Activated B cell treated with CpG ODN at 0.5 μM for 24 hours (primary cell): ENCODE results near the gene C16orf74. TPM values are rescaled to one million over a fixed set of nuclear protein-coding genes. Genes with fewer than 3 reads are reported as not detected.
A peak's percentile ranks its signal among the peaks of the same experiment; 100 is the strongest.

Source experiments
- ATAC-seq: fragments of 200-7000 bp; cut with Tn5 transposase; one replicate; pipeline ENCODE4 v1.10.0; 2021; ENCODE audit warnings: low read depth, mild to moderate bottlenecking, moderate library complexity
- CTCF ChIA-PET: fragments of 350-600 bp; sonication (Branson Sonifier 250); formaldehyde crosslinking; loops from one replicate; lab custom pipeline; 2021; ENCODE audit warnings: antibody characterized with exemption; lab: Charles Lee
- POLR2A ChIA-PET: fragments of 350-600 bp; sonication (Branson Sonifier 250); formaldehyde crosslinking; loops from one replicate; lab custom pipeline; 2021; ENCODE audit warnings: antibody characterized with exemption; lab: Charles Lee
- DNase-seq: peaks from one replicate; pipeline ENCODE4 v3.0.0; 2022
- H3K27ac Mint-ChIP-seq: one replicate; pipeline ENCODE4 v1.8.0; 2020; ENCODE audit warnings: mixed read lengths
- H3K27me3 Mint-ChIP-seq: one replicate; pipeline ENCODE4 v1.8.0; 2021; ENCODE audit warnings: mixed read lengths
- H3K36me3 Mint-ChIP-seq: one replicate; pipeline ENCODE4 v1.8.0; 2021; ENCODE audit warnings: low read depth, mixed read lengths
- H3K4me1 Mint-ChIP-seq: one replicate; pipeline ENCODE4 v1.8.0; 2021; ENCODE audit warnings: mixed read lengths
- H3K4me3 Mint-ChIP-seq: one replicate; pipeline ENCODE4 v1.8.0; 2020; ENCODE audit warnings: mild to moderate bottlenecking, mixed read lengths
- H3K9me3 Mint-ChIP-seq: one replicate; pipeline ENCODE4 v1.8.0; 2020; ENCODE audit warnings: mixed read lengths
- intact Hi-C: fragments of 100-400 bp; cut with micrococcal nuclease; formaldehyde crosslinking; loops from one replicate; pipeline ENCODE4 v1.15.1; 2024
- total RNA-seq: library from RNA; stranded (reverse); gene quantifications from 2 replicates; pipeline ENCODE4 v1.2.3, GENCODE V29; 2022
- TF ChIP-seq, protein P1 (sequence below): fragments of 200-600 bp; IDR thresholded peaks from one replicate; pipeline ENCODE4 v1.8.0; 2022; ENCODE audit warnings: antibody characterized with exemption, mild to moderate bottlenecking

C16orf74 gene
- total RNA-seq, 1 donor from 2014 or later: 18.3 TPM

DNA sequence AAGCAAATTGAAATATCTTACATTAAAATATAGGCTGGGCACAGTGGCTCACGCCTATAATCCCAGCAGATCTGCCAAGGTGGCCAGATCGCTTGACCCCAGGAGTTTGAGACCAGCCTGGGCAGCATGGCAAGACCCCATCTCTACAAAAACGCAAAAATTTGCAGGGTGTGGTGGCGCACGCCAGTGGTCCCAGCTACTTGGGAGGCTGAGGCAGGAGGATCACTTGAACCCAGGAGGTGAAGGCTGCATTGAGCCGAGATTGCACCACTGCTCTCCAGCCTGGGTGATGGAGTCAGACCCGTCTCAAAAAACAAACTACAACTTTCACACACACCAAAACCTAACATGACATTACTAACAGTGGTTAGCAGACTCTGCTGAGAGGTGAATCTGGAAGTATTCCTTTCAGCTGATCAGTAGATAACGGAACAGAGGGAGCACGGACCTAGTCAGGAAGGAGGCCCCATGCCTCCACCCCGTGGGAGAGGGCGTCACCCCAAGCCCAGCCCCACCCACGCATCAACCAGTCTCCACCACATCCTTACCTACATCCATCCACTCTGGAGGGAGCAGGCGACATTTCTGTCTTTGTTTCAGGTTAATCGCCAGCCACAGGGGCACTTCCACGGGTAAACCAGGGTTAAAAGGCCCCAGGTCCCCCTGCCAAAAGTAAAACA, 63.8 kb downstream of the C16orf74 start:
- Mint-ChIP-seq H3K4me1 (peaks cover 24% of the 10 kb centered on the region), H3K27me3 (no peaks in the 10 kb centered on the region), H3K36me3 (no peaks in the 10 kb centered on the region), H3K9me3 (no peaks in the 10 kb centered on the region), H3K27ac (no peak overlapping the region), H3K4me3 (peak overlapping the region; percentile 44)
- ChIA-PET CTCF (no interaction called here), POLR2A (interaction anchor here (0.5 to 1.7 kb wide), 2 partner anchors 70 to 224 kb away, joined by 4 read pairs; no protein-coding TSS in a partner anchor)
- intact Hi-C loops: loop anchor here (5.0 kb wide), 2 partner anchors 75 to 1630 kb away; partner anchors contain the start of genes C16orf95 and GSE1
- ATAC-seq (no peak), DNase-seq (no peak)
- TF ChIP-seq, protein P1, sequence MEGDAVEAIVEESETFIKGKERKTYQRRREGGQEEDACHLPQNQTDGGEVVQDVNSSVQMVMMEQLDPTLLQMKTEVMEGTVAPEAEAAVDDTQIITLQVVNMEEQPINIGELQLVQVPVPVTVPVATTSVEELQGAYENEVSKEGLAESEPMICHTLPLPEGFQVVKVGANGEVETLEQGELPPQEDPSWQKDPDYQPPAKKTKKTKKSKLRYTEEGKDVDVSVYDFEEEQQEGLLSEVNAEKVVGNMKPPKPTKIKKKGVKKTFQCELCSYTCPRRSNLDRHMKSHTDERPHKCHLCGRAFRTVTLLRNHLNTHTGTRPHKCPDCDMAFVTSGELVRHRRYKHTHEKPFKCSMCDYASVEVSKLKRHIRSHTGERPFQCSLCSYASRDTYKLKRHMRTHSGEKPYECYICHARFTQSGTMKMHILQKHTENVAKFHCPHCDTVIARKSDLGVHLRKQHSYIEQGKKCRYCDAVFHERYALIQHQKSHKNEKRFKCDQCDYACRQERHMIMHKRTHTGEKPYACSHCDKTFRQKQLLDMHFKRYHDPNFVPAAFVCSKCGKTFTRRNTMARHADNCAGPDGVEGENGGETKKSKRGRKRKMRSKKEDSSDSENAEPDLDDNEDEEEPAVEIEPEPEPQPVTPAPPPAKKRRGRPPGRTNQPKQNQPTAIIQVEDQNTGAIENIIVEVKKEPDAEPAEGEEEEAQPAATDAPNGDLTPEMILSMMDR: no peak

DNA sequence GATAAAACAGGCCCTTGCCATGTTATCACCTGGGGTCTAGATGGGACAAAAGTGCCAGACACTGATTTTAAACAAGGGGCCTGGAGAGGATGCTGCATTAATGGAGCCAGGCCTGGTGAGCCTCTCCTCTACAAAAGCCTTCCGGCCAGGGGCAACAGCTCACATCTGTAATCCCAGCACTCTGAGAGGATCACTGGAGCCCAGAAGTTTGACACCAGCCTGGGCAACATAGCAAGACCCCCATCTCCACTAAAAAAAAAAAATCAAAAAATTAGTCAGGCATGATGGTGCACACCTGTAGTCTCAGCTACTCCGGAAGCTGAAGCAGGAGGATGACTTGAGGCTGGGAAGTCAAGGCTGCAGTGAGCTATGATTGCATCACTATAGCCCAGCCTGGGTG, 65.6 kb downstream of the C16orf74 start:
- Mint-ChIP-seq H3K27me3 (no peaks in the 10 kb centered on the region), H3K9me3 (no peaks in the 10 kb centered on the region), H3K36me3 (no peaks in the 10 kb centered on the region), H3K27ac (peak overlapping the region; percentile 56), H3K4me3 (no peak overlapping the region), H3K4me1 (peaks cover 30% of the 10 kb centered on the region)
- ATAC-seq: no peak
- intact Hi-C loops: loop anchor here (5.0 kb wide), 2 partner anchors 73 to 1632 kb away; partner anchors contain the start of genes C16orf95 and GSE1
- TF ChIP-seq, protein P1: no peak
- POLR2A ChIA-PET: interaction anchor here (0.6 to 1.7 kb wide), 4 partner anchors 69 to 316 kb away, joined by 3 to 11 read pairs (median 4); no protein-coding TSS in a partner anchor
- CTCF ChIA-PET: interaction anchor here (0.8 to 1.3 kb wide), 4 partner anchors 27 to 74 kb away, joined by 3 to 4 read pairs (median 3); no protein-coding TSS in a partner anchor
- no peak for DNase-seq

DNA sequence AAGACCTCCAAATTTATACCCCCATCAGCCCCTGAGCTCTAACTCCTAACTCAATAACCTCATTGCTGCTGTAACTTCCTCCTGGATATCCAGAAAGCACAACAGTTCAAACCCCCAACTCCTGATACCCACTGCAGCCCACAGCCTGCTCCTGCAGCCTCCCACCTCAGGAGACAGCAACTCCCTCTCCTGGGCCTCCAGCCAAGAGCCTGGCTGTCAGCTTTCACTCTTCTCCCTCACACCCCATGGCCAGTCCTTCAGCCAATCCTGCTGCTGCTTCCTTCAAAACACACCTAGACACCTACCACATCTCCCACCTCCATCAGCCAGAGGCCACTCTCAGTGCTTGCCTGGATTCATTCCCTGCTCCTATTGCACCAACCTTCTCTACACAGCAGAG, 67.5 kb downstream of the C16orf74 start:
- no peaks in the 10 kb centered on the region for H3K36me3 Mint-ChIP-seq
- CTCF ChIA-PET: interaction anchor here (1.6 to 1.7 kb wide), 2 partner anchors 36 to 76 kb away, joined by 3 to 4 read pairs; no protein-coding TSS in a partner anchor
- H3K4me3 Mint-ChIP-seq: no peak overlapping the region
- peaks cover 36% of the 10 kb centered on the region for H3K4me1 Mint-ChIP-seq
- intact Hi-C loops: no loop called here
- no peaks in the 10 kb centered on the region for H3K9me3 Mint-ChIP-seq
- ATAC-seq (no peak), DNase-seq (no peak)
- POLR2A ChIA-PET: interaction anchor here (0.6 to 0.9 kb wide), 3 partner anchors 74 to 405 kb away, joined by 3 to 6 read pairs (median 5); no protein-coding TSS in a partner anchor
- TF ChIP-seq, protein P1: no peak
- no peak overlapping the region for H3K27ac Mint-ChIP-seq
- H3K27me3 Mint-ChIP-seq: no peaks in the 10 kb centered on the region

DNA sequence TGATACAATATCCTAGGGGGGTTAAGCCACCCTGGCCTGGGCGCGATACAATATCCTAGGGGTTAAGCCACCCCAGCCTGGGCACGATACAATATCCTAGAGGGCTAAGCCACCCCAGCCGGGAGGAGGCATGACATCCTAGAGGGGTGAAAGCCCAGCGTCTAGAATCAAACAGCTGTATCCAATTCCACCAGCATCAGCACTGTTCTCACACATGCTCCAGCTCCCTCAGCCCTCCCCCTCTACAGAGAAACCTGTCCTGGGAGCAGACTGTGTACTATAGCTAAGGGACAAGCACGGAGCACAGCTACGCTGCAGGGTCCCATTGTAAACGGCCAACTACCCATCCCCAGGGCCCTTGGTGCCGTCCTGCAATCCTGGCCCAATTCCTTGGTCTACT, 68.4 kb downstream of the C16orf74 start:
- ChIA-PET CTCF (interaction anchor here (1.6 to 1.7 kb wide), 2 partner anchors 36 to 77 kb away, joined by 3 to 4 read pairs; no protein-coding TSS in a partner anchor), POLR2A (interaction anchor here (0.6 kb wide), 3 partner anchors 55 to 128 kb away, joined by 3 to 7 read pairs (median 6); no protein-coding TSS in a partner anchor)
- Mint-ChIP-seq H3K27me3 (no peaks in the 10 kb centered on the region), H3K4me1 (peaks cover 34% of the 10 kb centered on the region), H3K27ac (no peak overlapping the region), H3K4me3 (no peak overlapping the region), H3K36me3 (no peaks in the 10 kb centered on the region), H3K9me3 (no peaks in the 10 kb centered on the region)
- ATAC-seq (no peak), DNase-seq (no peak)
- intact Hi-C loops: no loop called here
- TF ChIP-seq, protein P1: no peak

DNA sequence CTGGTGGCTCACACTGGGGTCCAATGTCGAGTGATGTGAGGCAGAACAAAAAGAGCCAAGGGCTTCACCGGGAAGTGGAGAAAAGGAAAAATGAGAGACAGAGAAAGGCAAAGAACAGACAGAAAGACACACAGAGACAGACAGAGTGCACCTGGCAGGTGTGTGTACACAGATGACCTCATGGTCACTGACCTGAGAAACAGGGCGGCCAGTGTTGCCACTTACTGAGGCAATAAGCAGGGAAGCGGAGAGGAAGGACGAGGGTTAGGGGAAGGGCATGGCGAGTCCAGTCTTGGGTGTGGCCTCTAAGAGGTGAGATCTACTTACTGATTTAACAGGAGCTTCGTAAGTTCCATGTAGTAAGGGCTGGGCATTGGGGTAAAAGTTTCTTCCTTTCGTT, 69.6 kb downstream of the C16orf74 start:
- DNase-seq: no peak
- TF ChIP-seq, protein P1: no peak
- Mint-ChIP-seq H3K4me1 (peaks cover 26% of the 10 kb centered on the region), H3K27me3 (no peaks in the 10 kb centered on the region), H3K4me3 (no peak overlapping the region), H3K27ac (no peak overlapping the region), H3K36me3 (peaks cover 1% of the 10 kb centered on the region), H3K9me3 (no peaks in the 10 kb centered on the region)
- CTCF ChIA-PET: no interaction called here
- no peak for ATAC-seq
- POLR2A ChIA-PET: interaction anchor here (1.2 kb wide), 1 partner anchor 71 kb away, joined by 3 read pairs; no protein-coding TSS in a partner anchor
- intact Hi-C loops: no loop called here
